T-cell (primary cell): ENCODE measurements around the gene CEP85L. TPM values are rescaled to one million over a fixed set of nuclear protein-coding genes. Genes with fewer than 3 reads are reported as not detected.
"Not testable (repeated sequence)": the region's sequence is repeated elsewhere in the genome, so short reads cannot be mapped to it uniquely, and the experiment has no call there.

Experiments
- ATAC-seq, 4 experiments: fragments of 200-7000 bp in 3 of 4; fragments of 150-1000 bp in 1 of 4; cut with Tn5 transposase; replicated peaks in 1 of 4; 1 replicate in 3 of 4; 2 replicates in 1 of 4; pipeline ENCODE4 v1.10.0; 2021; ENCODE audit warnings: moderate library complexity in 3 of 4, mild to moderate bottlenecking in 2 of 4, moderate number of reproducible peaks in 1 of 4
- CTCF ChIA-PET, 2 donors: fragments of 300-600 bp; sonication (Branson Sonifier 250); formaldehyde crosslinking; loops; one replicate each; lab custom pipeline; 2022; ENCODE audit warnings: antibody characterized with exemption in 2 of 2; lab: Charles Lee
- POLR2A ChIA-PET, 2 donors: fragments of 300-600 bp; sonication (Branson Sonifier 250); formaldehyde crosslinking; loops; one replicate each; lab custom pipeline; 2022; ENCODE audit warnings: antibody characterized with exemption in 2 of 2; lab: Charles Lee
- DNase-seq, 35 experiments: peaks; one replicate each; pipeline versions ENCODE4 v3.0.0 to v3.0.0-alpha.2; 2013 to 2023
- H3K27ac ChIP-seq: one replicate; pipeline ENCODE4 v1.5.1; 2013; ENCODE audit warnings: low read length
- H3K27me3 ChIP-seq, 2 experiments: replicated peaks in 1 of 2; 1 replicate in 1 of 2; 2 replicates in 1 of 2; pipeline versions ENCODE4 v1.6.1 to v1.7.0; 2013; ENCODE audit warnings: low read length in 1 of 2, mixed read lengths in 1 of 2; ENCODE audit not compliant: control insufficient read depth in 2 of 2, insufficient read depth in 2 of 2; ENCODE audit errors: extremely low read depth in 1 of 2
- H3K36me3 ChIP-seq, 2 donors: 1 replicate in 1 of 2; 2 replicates in 1 of 2; pipeline versions ENCODE4 v1.6.1 to v1.7.0; 2013; ENCODE audit warnings: low read length in 1 of 2; ENCODE audit not compliant: control insufficient read depth in 2 of 2, insufficient read depth in 1 of 2; ENCODE audit errors: extremely low read depth in 1 of 2
- H3K4me1 ChIP-seq, 2 experiments: 1 replicate in 1 of 2; 2 replicates in 1 of 2; pipeline versions ENCODE4 v1.6.1 to v1.7.0; 2013; ENCODE audit warnings: low read length in 2 of 2, mixed read lengths in 1 of 2; ENCODE audit not compliant: insufficient read depth in 2 of 2, control insufficient read depth in 1 of 2; ENCODE audit errors: extremely low read depth in 1 of 2
- H3K4me3 ChIP-seq, 2 donors: 1 replicate in 1 of 2; 2 replicates in 1 of 2; pipeline versions ENCODE4 v1.5.1 to v1.7.0; 2013; ENCODE audit warnings: mild to moderate bottlenecking in 2 of 2, low read length in 1 of 2, moderate library complexity in 1 of 2; ENCODE audit not compliant: control insufficient read depth in 1 of 2; ENCODE audit errors: extremely low read depth in 1 of 2
- H3K9me3 ChIP-seq: 2 replicates; pipeline ENCODE4 v1.7.0; 2013
- H3K27ac Mint-ChIP-seq, 2 donors: one replicate each; pipeline ENCODE4 v1.8.0; 2020 to 2021; ENCODE audit warnings: mild to moderate bottlenecking in 2 of 2, mixed read lengths in 2 of 2
- H3K27me3 Mint-ChIP-seq, 2 donors: one replicate each; pipeline ENCODE4 v1.8.0; 2021 to 2022; ENCODE audit warnings: mixed read lengths in 2 of 2
- H3K36me3 Mint-ChIP-seq: one replicate; pipeline ENCODE4 v1.8.0; 2021; ENCODE audit warnings: mixed read lengths
- H3K4me1 Mint-ChIP-seq, 3 donors: one replicate each; pipeline ENCODE4 v1.8.0; 2020 to 2022; ENCODE audit warnings: mixed read lengths in 3 of 3, mild to moderate bottlenecking in 1 of 3
- H3K4me3 Mint-ChIP-seq, 3 donors: one replicate each; pipeline ENCODE4 v1.8.0; 2020 to 2022; ENCODE audit warnings: mild to moderate bottlenecking in 3 of 3, mixed read lengths in 3 of 3, moderate library complexity in 3 of 3
- H3K9me3 Mint-ChIP-seq, 3 donors: one replicate each; pipeline ENCODE4 v1.8.0; 2020 to 2022; ENCODE audit warnings: mixed read lengths in 3 of 3
- WGBS: methylation state at CpG from one replicate; pipeline ENCODE4 v1.1.5; 2013; ENCODE audit warnings: missing lambda C conversion rate; ENCODE audit not compliant: insufficient coverage; 5-methylcytosine and 5-hydroxymethylcytosine counted together
- total RNA-seq, 35 experiments: library from RNA in 6 of 35; stranded (reverse) in 6 of 35; fragments of 120-200 nt in 1 of 35; gene quantifications; one replicate each; pipeline versions ENCODE4 v1.2.1 to v1.2.4 and lab custom pipeline; 2013 to 2026

Gene CEP85L
- total RNA-seq, 5 donors from 2014 or later (not counting 1 experiment from before 2014, with no cell fraction given): 49.7 to 101 (median 53.5) TPM

- Mint-ChIP-seq H3K36me3 (peaks cover 36% of the 10 kb centered on the region), H3K9me3 (peaks cover 10 to 47% (median 31%) of the 10 kb centered on the region in 3 donors)
- DNase-seq, ATAC-seq, CTCF ChIA-PET, H3K4me3 Mint-ChIP-seq, H3K4me1 Mint-ChIP-seq, H3K9me3 ChIP-seq, H3K27ac Mint-ChIP-seq, H3K4me3 ChIP-seq, H3K27ac ChIP-seq, H3K36me3 ChIP-seq, H3K4me1 ChIP-seq, H3K27me3 ChIP-seq, H3K27me3 Mint-ChIP-seq: not testable (repeated sequence)
- 100% methylated on average over 1 of the region's 3 CpGs for WGBS
- POLR2A ChIA-PET: interaction anchor here in 1 of 2 donors (0.6 kb wide), 1 partner anchor 445 kb away, joined by 3 read pairs; no protein-coding TSS in a partner anchor
Measured at GRCh38 chr6:118434147-118434546, 217.2 kb downstream of the CEP85L start.

DNA sequence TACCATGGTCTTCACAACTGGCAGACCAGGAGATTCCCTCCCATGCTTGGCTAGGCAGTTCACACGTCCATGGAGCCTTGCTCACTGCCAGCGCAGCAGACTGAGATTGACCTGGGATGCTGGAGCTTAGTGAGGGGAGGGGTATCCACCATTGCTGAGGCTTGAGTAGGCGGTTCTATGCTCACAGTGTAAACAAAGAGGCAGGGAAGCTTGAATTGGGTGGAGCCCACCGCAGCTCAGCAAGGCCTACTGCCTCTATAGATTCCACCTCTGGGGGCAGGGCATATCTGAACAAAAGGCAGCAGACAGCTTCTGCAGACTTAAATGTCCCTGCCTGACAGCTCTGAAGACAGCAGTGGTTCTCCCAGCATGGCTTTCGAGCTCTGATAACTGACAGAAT is 230.1 kb downstream of the CEP85L start:
- H3K4me1 ChIP-seq, H3K27me3 Mint-ChIP-seq, H3K4me1 Mint-ChIP-seq, H3K4me3 ChIP-seq, H3K27ac ChIP-seq, H3K4me3 Mint-ChIP-seq, ATAC-seq, H3K9me3 ChIP-seq, POLR2A ChIA-PET, H3K27me3 ChIP-seq, H3K36me3 ChIP-seq, DNase-seq, CTCF ChIA-PET, H3K27ac Mint-ChIP-seq: not testable (repeated sequence)
- Mint-ChIP-seq H3K36me3 (peaks cover 56% of the 10 kb centered on the region), H3K9me3 (peaks cover 9 to 33% (median 16%) of the 10 kb centered on the region in 3 donors)
- 90% methylated on average over 3 of the region's 5 CpGs for WGBS

DNA sequence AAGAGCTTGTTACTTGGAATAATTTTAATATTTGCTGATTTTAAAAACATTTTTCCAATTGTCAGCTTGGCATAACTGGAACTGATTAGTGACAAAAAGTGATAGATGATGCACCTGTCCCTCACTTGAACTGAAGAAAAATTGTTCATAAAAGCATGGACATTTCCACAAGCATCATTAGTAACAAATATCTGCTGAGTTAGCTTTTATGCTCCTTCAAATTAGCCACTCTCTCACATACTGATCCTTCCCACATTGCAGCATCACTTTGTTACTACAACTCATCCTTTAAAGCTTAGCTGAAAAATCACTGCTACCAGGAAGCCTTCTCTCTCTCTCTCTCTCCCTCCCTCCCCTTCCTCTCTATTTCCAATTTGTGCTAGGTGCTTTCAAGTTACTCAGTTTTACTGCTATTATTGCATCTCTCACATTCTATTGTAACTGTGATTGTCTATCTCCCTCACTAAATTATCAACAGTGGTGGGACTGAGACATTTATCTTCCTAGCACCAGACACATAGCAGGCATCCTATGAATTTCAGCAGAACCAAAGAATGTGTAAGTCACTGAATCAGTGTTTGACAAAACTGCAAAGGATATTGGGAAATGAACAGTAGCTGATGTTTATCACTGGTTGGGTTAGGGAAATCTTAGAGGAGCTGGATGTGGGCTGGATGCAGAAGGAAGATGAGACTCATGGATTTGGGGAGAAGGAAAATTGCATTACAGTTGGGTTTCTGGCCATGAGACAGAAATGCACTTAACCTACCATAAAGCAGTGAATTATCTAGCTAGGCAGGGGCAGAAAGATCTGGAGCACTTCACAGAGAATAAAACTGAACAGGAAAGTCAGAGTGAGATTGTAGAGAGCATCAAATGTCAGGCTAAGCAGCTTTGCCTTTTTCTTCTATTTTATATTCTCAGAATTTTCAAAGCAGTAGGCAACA is 231.7 kb downstream of the CEP85L start:
- DNase-seq (no peak), ATAC-seq (no peak)
- Mint-ChIP-seq H3K36me3 (peaks cover 44% of the 10 kb centered on the region), H3K27ac (no peak overlapping the region), H3K9me3 (peaks cover 9 to 22% (median 12%) of the 10 kb centered on the region in 3 donors), H3K4me1 (no peaks in the 10 kb centered on the region), H3K4me3 (no peak overlapping the region), H3K27me3 (no peaks in the 10 kb centered on the region)
- Histone ChIP-seq H3K27me3 (no peaks in the 10 kb centered on the region), H3K4me3 (no peak overlapping the region), H3K4me1 (no peaks in the 10 kb centered on the region), H3K9me3 (no peaks in the 10 kb centered on the region), H3K36me3 (no peaks in the 10 kb centered on the region), H3K27ac (no peak overlapping the region)
- ChIA-PET CTCF (no interaction called here), POLR2A (no interaction called here)

Other genes with a start within 250 kb of the CEP85L start
- under 1 TPM in 2 of 5 donors, not detected in 3; 0.13 to 0.23 TPM for gene PLN, start 103.3 kb downstream of the CEP85L start, total RNA-seq
- gene ASF1A, start 242.6 kb upstream of the CEP85L start, total RNA-seq: 10 to 100 TPM; 16.8 to 49.6 (median 42.5) TPM